ENCODE data around the gene CGB7. TPM values are rescaled to one million over a fixed set of nuclear protein-coding genes. Genes with fewer than 3 reads are reported as not detected.

Gene CGB7
- not detected for total RNA-seq

DNA sequence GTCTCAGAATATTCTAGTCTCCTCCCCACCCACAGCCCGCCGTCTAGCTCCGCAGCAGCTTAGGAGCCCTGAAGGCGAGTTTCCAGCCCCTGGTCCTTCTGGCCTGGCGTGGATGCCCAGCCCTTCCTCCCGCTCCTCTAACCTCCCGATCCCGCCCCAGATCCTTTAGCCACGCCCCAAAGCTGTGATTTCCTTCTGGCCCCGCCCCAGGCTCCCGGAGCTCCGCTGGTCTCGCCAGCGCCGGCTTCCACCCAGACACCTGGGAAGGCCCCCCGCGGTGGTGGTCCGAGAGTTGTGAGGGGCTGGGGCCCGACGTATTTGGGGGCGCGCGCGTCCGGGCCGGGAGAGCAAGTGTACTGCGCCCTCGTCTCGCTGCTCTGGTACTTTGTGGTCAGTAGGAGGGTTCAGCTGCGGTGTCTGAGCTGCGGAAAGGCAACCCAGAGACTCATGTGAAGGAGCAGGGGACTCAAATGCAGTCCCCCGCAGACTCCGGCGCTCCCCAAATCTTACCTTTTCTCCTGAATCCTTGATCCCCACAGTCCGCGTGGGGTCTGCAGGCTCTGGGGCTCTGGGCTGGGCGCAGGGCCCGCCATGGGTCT, at the start of gene CGB7:
Gene CGB7 (minus strand): TSS at position 114 of the 599 bp plus-strand sequence. CDS start 2,374 bp downstream, outside the sequence.

DNA sequence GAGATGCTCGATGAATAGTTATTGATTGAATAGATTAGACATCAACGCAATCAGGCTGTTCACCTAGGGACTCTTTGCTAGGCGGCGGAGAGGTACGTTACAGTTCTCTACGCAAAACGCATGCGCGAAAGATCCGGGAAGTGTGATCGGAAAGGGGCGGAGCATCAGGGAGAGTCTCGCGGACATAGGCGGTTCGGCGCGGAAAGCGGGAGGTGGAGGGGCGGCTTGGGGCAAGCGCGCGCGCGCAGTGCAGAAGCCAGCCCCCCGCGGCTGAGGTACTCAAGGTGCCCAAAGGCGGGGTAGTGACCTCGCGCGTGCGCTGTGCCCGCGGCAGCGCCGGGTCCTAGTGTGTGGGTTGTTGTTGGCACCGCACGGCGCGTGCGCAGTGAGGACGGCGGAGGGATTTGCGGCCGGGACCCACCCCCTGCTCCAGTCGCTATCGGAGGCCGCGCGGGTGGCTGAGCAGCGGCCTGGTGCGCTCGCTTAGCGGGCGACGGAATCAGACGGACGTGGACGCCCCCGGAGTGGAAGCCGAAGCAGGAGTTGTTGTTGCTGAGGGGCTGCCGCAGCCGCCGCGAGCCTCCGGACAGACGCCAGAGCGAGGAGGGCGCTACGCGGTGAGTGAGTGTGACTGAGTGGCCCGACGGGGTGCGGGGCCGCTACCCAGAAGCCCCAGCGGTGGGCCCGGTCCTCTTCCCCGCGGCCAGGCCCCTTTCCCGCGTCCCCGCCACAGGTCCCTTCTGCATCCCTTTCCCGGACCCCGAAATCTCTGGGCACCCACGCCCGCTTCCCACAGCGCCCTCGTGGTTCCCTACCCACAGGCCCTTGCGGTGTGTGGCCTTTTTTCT, 27.7 kb upstream of the CGB7 start, which contains the start of gene SNRNP70:
Gene SNRNP70 (plus strand): TSS at position 432 of the 848 bp plus-strand sequence. CDS start 964 bp downstream, outside the sequence.

DNA sequence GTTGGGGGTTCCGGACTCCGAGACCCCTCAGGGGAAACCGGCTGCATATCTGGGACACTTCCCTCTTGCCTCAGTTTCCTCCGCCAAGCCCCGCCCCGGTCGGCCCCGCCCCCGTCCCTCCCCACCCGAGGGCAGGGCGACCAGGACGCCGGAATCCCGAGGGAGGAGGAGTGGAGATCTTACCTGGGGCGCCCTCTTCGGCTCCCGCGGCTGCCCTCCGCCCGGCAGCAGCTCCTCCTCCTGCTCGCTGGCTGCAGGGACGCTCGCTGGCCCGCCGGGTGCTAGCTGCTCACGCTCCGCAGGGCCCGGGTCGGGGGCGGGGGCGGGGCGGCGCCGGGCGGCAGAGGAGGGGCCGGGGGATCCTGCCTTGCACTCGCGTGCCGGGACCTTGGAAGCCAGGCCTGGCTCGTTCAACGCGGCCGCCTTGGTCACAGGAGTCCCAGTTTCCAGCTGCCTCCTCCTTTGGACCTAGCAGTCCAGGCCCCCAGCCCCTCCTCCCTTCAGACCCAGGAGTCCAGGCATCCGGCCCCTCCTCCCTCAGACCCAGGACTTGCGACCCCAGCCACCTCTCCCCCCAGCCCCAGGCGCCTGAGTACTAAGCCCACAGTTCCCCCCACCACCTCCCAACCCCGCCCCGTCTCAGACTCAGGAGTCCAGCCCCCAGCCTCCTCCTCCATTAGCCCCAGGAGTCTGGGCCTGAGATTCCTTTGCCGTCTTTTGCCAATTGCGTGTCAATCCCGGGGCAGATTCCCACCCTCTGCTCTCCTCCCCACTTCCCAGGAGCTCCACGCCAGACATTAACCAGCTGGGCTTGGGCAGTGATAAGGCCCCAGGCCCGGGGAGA, 7.4 kb upstream of the CGB7 start, which contains the start of gene NTF4:
Gene NTF4 (minus strand): TSS at position 51 of the 844 bp plus-strand sequence. CDS start 2,821 bp downstream, outside the sequence.

DNA sequence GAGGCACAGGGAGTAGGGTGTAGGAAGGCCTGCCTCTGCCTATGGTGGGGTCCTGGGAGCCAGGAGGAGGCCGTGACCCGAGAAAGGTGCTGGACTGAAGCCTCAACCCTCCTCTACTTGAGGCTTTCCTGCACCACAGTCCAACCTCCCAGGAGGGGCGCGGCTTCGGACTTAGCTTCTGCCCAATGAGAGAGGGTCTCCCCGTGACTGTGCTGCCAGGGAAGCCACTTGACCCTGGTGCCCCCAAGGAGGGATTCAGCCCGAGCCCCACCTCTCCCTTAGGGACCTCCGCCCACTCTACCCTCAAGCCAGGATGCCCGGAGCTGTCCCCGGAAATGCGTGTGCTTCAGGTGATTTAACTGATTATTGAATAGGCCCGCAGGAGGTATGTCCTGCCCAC, 8.5 kb downstream of the CGB7 start, which contains the start of gene CGB8:
Gene CGB8 (minus strand): TSS at position 101 of the 400 bp plus-strand sequence. CDS start 372 bp downstream, outside the sequence.

DNA sequence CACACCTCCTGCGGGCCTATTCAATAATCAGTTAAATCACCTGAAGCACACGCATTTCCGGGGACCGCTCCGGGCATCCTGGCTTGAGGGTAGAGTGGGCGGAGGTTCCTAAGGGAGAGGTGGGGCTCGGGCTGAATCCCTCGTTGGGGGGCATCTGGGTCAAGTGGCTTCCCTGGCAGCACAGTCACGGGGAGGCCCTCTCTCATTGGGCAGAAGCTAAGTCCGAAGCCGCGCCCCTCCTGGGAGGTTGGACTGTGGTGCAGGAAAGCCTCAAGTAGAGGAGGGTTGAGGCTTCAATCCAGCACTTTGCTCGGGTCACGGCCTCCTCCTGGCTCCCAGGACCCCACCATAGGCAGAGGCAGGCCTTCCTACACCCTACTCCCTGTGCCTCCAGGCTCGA, 14.0 kb downstream of the CGB7 start, which contains the start of gene CGB5:
Gene CGB5 (plus strand): TSS at position 301 of the 400 bp plus-strand sequence. CDS start 362 bp downstream, outside the sequence.

DNA sequence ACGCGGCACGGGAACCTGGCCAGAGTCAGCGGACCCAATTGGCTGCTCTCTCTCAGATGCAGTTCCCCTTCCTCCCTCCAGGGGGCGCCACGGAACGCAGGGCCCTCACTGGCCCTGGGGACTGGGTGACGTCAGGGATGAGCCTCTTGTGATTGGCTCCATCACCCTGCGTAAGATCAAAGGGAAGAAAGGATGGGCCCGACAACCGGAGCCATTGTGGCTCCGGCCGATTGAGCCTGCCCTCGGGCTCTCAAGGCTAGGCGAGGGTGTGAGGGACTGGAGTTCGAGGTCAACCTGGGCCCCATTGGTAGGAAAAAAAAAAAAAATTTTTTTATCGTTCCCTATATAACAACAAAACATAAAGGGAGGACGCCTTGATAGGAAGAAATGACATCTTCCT, 20.7 kb downstream of the CGB7 start, which contains the start of gene CGB1:
Gene CGB1 (minus strand): TSS at position 81 of the 400 bp plus-strand sequence. CDS start 184 bp downstream, outside the sequence.

DNA sequence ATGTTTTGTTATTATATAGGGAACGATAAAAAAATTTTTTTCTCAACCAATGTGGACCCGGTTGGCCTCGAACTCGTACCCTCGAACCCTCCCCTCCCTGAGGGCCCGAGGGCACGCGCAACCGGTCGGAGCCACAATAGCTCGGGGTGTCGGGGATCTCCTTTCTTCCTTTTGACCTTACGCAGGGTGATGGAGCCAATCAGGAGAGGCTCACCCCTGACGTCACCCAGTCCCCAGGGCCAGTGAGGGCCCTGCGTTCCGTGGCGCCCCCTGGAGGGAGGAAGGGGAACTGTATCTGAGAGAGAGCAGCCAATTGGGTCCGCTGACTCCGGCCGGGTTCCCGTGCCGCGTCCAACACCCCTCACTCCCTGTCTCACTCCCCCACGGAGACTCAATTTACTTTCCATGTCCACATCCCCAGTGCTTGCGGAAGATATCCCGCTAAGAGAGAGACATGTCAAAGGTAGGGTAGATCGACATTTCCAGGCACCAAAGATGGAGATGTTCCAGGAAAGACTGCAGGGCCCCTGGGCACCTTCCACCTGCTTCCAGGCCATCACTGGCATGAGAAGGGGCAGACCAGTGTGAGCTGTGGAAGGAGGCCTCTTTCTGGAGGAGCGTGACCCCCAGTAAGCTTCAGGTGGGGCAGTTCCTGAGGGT, 25.8 kb downstream of the CGB7 start, which contains the start of gene CGB2:
Gene CGB2 (plus strand): TSS at position 249 of the 660 bp plus-strand sequence. CDS start 206 bp downstream, at position 455.

GRCh38 chr19:49024233-49024632, 33.3 kb downstream of the CGB7 start, which contains the start of gene CGB3:
Gene CGB3, minus strand, starts transcription at chr19:49024333. Its CDS starts 362 bp downstream, at chr19:49023971.

GRCh38 chr19:49017041-49017665, 40.4 kb downstream of the CGB7 start, which contains the start of gene LHB:
Gene LHB, minus strand, starts transcription at chr19:49017091. Its CDS starts 10 bp downstream, at chr19:49017081.

Small RNAs within 50 kb of the gene (small RNA-seq; reads per million reads assigned to genes)
- gene MIR6798 (ENCODE audit: low replicate concordance) (not detected), gene RN7SL708P (ENCODE audit: low replicate concordance) (not detected)

Other genes starting within 250 kb of the CGB7 start
- gene BCAT2, start 246.7 kb downstream of the CGB7 start, total RNA-seq = 14.4 TPM
- gene HSD17B14, start 221.3 kb downstream of the CGB7 start, total RNA-seq = 1.3 TPM
- not detected for gene PLEKHA4, start 189.1 kb downstream of the CGB7 start, total RNA-seq
- gene PPP1R15A, start 185.3 kb downstream of the CGB7 start, total RNA-seq = 31.6 TPM
- not detected for gene TULP2, start 159.0 kb downstream of the CGB7 start, total RNA-seq
- gene NUCB1, start 157.4 kb downstream of the CGB7 start, total RNA-seq = 46.6 TPM
- not detected for gene DHDH, start 124.0 kb downstream of the CGB7 start, total RNA-seq
- gene BAX, start 102.9 kb downstream of the CGB7 start, total RNA-seq = 7.8 TPM
- gene FTL, start 92.4 kb downstream of the CGB7 start, total RNA-seq = 551 TPM
- gene GYS1, start 64.4 kb downstream of the CGB7 start, total RNA-seq = 27.5 TPM
- 92.6 TPM for gene RUVBL2, start 63.9 kb downstream of the CGB7 start, total RNA-seq
- not detected for gene LHB, start 40.7 kb downstream of the CGB7 start, total RNA-seq
- not detected for gene CGB3, start 33.4 kb downstream of the CGB7 start, total RNA-seq
- not detected for gene CGB2, start 25.9 kb downstream of the CGB7 start, total RNA-seq
- not detected for gene CGB1, start 20.9 kb downstream of the CGB7 start, total RNA-seq
- not detected for gene CGB5, start 13.9 kb downstream of the CGB7 start, total RNA-seq
- gene CGB8, start 8.6 kb downstream of the CGB7 start, total RNA-seq = not detected
- gene NTF4, start 7.1 kb upstream of the CGB7 start, total RNA-seq = not detected
- not detected for gene KCNA7, start 14.9 kb upstream of the CGB7 start, total RNA-seq
- 278 TPM for gene SNRNP70, start 27.7 kb upstream of the CGB7 start, total RNA-seq
- 21.6 TPM for gene LIN7B, start 56.6 kb upstream of the CGB7 start, total RNA-seq
- not detected for gene C19orf73, start 61.4 kb upstream of the CGB7 start, total RNA-seq
- 37.6 TPM for gene PPFIA3, start 61.8 kb upstream of the CGB7 start, total RNA-seq
- 0.31 TPM for gene HRC, start 97.6 kb upstream of the CGB7 start, total RNA-seq
- gene TRPM4, start 100.0 kb upstream of the CGB7 start, total RNA-seq = 6.6 TPM

Measured in parietal lobe (tissue), 2 donors.